ENCODE measurements around the gene ATXN7. TPM values are rescaled to one million over a fixed set of nuclear protein-coding genes. Genes with fewer than 3 reads are reported as not detected.

Gene ATXN7
- total RNA-seq, 8 experiments from 2014 or later: 5.1 to 35.5 (median 10.4) TPM

GRCh38 chr3:64037084-64037483, 173.4 kb downstream of the ATXN7 start:
- H3K4me1 ChIP-seq (replicated peaks in 1 of 2): peaks cover 16 to 29% of the 10 kb centered on the region in 2 donors
- in situ Hi-C loops (cut with MboI; ENCODE audit: low pct_unique_long_range_greater_than_20kb in 2 of 9, low sequenced_read_pairs in 9 of 9, unreplicated experiment in 9 of 9): loop anchor here in 8 of 9 experiments (10.0 to 25.0 kb wide), 9 partner anchors 125 to 450 kb away; no protein-coding TSS in a partner anchor
- H3K4me3 ChIP-seq: no peak overlapping the region
- no peak overlapping the region for H3K27ac ChIP-seq
- no peak for ATAC-seq (replicated peaks in 6 of 8)
- 72 to 100% (median 97%) methylated on average over 2 to 5 of the region's 7 CpGs for WGBS, 10 experiments

GRCh38 chr3:64038253-64038767, 174.6 kb downstream of the ATXN7 start:
- WGBS, 10 experiments: 40 to 80% (median 52%) methylated on average over 1 to 4 of the region's 4 CpGs; no CpG with 5 or more reads in 7 of the 10 experiments
- Histone ChIP-seq H3K4me3 (no peak overlapping the region), H3K4me1 (replicated peaks in 1 of 2) (peaks cover 14 to 26% of the 10 kb centered on the region in 2 donors), H3K27ac (no peak overlapping the region)
- in situ Hi-C loops (cut with MboI; ENCODE audit: low pct_unique_long_range_greater_than_20kb in 2 of 9, low sequenced_read_pairs in 9 of 9, unreplicated experiment in 9 of 9): loop anchor here in 8 of 9 experiments (10.0 to 25.0 kb wide), 9 partner anchors 124 to 449 kb away; no protein-coding TSS in a partner anchor
- peak in 4 of 8 experiments; percentile 26 to 76 (median 64) for ATAC-seq (replicated peaks in 6 of 8)

GRCh38 chr3:64039332-64039731, 175.7 kb downstream of the ATXN7 start:
- H3K4me1 ChIP-seq (replicated peaks in 1 of 2): peaks cover 14 to 26% of the 10 kb centered on the region in 2 donors
- 44 to 93% (median 73%) methylated on average over 1 to 4 of the region's 4 CpGs; no CpG with 5 or more reads in 2 of the 10 experiments for WGBS, 10 experiments
- ATAC-seq (replicated peaks in 6 of 8): peak in 5 of 8 experiments; percentile 34 to 55 (median 45)
- H3K27ac ChIP-seq: no peak overlapping the region
- in situ Hi-C loops (cut with MboI; ENCODE audit: low pct_unique_long_range_greater_than_20kb in 2 of 9, low sequenced_read_pairs in 9 of 9, unreplicated experiment in 9 of 9): loop anchor here in 8 of 9 experiments (10.0 to 25.0 kb wide), 9 partner anchors 123 to 448 kb away; no protein-coding TSS in a partner anchor
- H3K4me3 ChIP-seq: no peak overlapping the region

- 0 to 75% (median 50%) methylated on average over 1 to 5 of the region's 5 CpGs; no CpG with 5 or more reads in 1 of the 10 experiments for WGBS, 10 experiments
- no peak overlapping the region for H3K27ac ChIP-seq
- no peak overlapping the region for H3K4me3 ChIP-seq
- H3K4me1 ChIP-seq (replicated peaks in 1 of 2): peaks cover 14 to 26% of the 10 kb centered on the region in 2 donors
- in situ Hi-C loops (cut with MboI; ENCODE audit: low pct_unique_long_range_greater_than_20kb in 2 of 9, low sequenced_read_pairs in 9 of 9, unreplicated experiment in 9 of 9): loop anchor here in 8 of 9 experiments (10.0 to 25.0 kb wide), 9 partner anchors 122 to 447 kb away; no protein-coding TSS in a partner anchor
- peak in 5 of 8 experiments; percentile 79 to 91 (median 90) for ATAC-seq (replicated peaks in 6 of 8)
These were observed 176.5 kb downstream of the ATXN7 start for GRCh38 chr3:64039981-64040733.

GRCh38 chr3:64042952-64043351, 179.3 kb downstream of the ATXN7 start:
- no peak overlapping the region for H3K4me3 ChIP-seq
- WGBS, 10 experiments: 13 to 100% (median 83%) methylated on average over 1 of the region's 1 CpG; no CpG with 5 or more reads in 3 of the 10 experiments
- H3K27ac ChIP-seq: no peak overlapping the region
- in situ Hi-C loops (cut with MboI; ENCODE audit: low pct_unique_long_range_greater_than_20kb in 2 of 9, low sequenced_read_pairs in 9 of 9, unreplicated experiment in 9 of 9): loop anchor here in 8 of 9 experiments (25.0 kb wide), 6 partner anchors 119 to 444 kb away; no protein-coding TSS in a partner anchor
- H3K4me1 ChIP-seq (replicated peaks in 1 of 2): peaks cover 30 to 41% of the 10 kb centered on the region in 2 donors
- ATAC-seq (replicated peaks in 6 of 8): no peak

GRCh38 chr3:64046592-64046991, 182.9 kb downstream of the ATXN7 start:
- H3K4me3 ChIP-seq: no peak overlapping the region
- peaks cover 33% of the 10 kb centered on the region in 2 donors for H3K4me1 ChIP-seq (replicated peaks in 1 of 2)
- H3K27ac ChIP-seq: no peak overlapping the region
- 58 to 100% (median 89%) methylated on average over 1 to 2 of the region's 3 CpGs; no CpG with 5 or more reads in 2 of the 10 experiments for WGBS, 10 experiments
- in situ Hi-C loops (cut with MboI; ENCODE audit: low pct_unique_long_range_greater_than_20kb in 2 of 9, low sequenced_read_pairs in 9 of 9, unreplicated experiment in 9 of 9): loop anchor here in 8 of 9 experiments (25.0 kb wide), 6 partner anchors 116 to 441 kb away; no protein-coding TSS in a partner anchor
- ATAC-seq (replicated peaks in 6 of 8): no peak

GRCh38 chr3:64046996-64047594, 183.4 kb downstream of the ATXN7 start:
- peaks cover 33% of the 10 kb centered on the region in 2 donors for H3K4me1 ChIP-seq (replicated peaks in 1 of 2)
- ATAC-seq (replicated peaks in 6 of 8): peak in 5 of 8 experiments; percentile 14 to 59 (median 39)
- in situ Hi-C loops (cut with MboI; ENCODE audit: low pct_unique_long_range_greater_than_20kb in 2 of 9, low sequenced_read_pairs in 9 of 9, unreplicated experiment in 9 of 9): loop anchor here in 8 of 9 experiments (25.0 kb wide), 6 partner anchors 115 to 440 kb away; no protein-coding TSS in a partner anchor
- no peak overlapping the region for H3K4me3 ChIP-seq
- 20 to 70% (median 53%) methylated on average over 1 to 5 of the region's 6 CpGs; no CpG with 5 or more reads in 2 of the 10 experiments for WGBS, 10 experiments
- no peak overlapping the region for H3K27ac ChIP-seq

- H3K27ac ChIP-seq: peak overlapping the region in 1 of 2 donors; percentile 54
- H3K4me1 ChIP-seq (replicated peaks in 1 of 2): peaks cover 33% of the 10 kb centered on the region in 2 donors
- in situ Hi-C loops (cut with MboI; ENCODE audit: low pct_unique_long_range_greater_than_20kb in 2 of 9, low sequenced_read_pairs in 9 of 9, unreplicated experiment in 9 of 9): loop anchor here in 8 of 9 experiments (25.0 kb wide), 6 partner anchors 115 to 440 kb away; no protein-coding TSS in a partner anchor
- 16 to 100% (median 49%) methylated on average over 2 to 7 of the region's 7 CpGs; no CpG with 5 or more reads in 1 of the 10 experiments for WGBS, 10 experiments
- peak in 5 of 8 experiments; percentile 67 to 94 (median 83) for ATAC-seq (replicated peaks in 6 of 8)
- H3K4me3 ChIP-seq: no peak overlapping the region
These were observed 184.1 kb downstream of the ATXN7 start for GRCh38 chr3:64047787-64048186.

- H3K4me1 ChIP-seq (replicated peaks in 1 of 2): peaks cover 37 to 38% of the 10 kb centered on the region in 2 donors
- in situ Hi-C loops (cut with MboI; ENCODE audit: low pct_unique_long_range_greater_than_20kb in 2 of 9, low sequenced_read_pairs in 9 of 9, unreplicated experiment in 9 of 9): loop anchor here in 8 of 9 experiments (25.0 kb wide), 6 partner anchors 114 to 439 kb away; no protein-coding TSS in a partner anchor
- H3K27ac ChIP-seq: no peak overlapping the region
- H3K4me3 ChIP-seq: no peak overlapping the region
- no peak for ATAC-seq (replicated peaks in 6 of 8)
- WGBS, 10 experiments: 20 to 67% (median 46%) methylated on average over 1 to 3 of the region's 3 CpGs; no CpG with 5 or more reads in 3 of the 10 experiments
These were observed 185.0 kb downstream of the ATXN7 start for GRCh38 chr3:64048631-64049061.

GRCh38 chr3:64049136-64049535, 185.5 kb downstream of the ATXN7 start:
- in situ Hi-C loops (cut with MboI; ENCODE audit: low pct_unique_long_range_greater_than_20kb in 2 of 9, low sequenced_read_pairs in 9 of 9, unreplicated experiment in 9 of 9): loop anchor here in 8 of 9 experiments (25.0 kb wide), 6 partner anchors 113 to 438 kb away; no protein-coding TSS in a partner anchor
- ATAC-seq (replicated peaks in 6 of 8): peak in 1 of 8 experiments; percentile 38
- WGBS, 10 experiments: 14 to 72% (median 33%) methylated on average over 1 to 3 of the region's 3 CpGs; no CpG with 5 or more reads in 3 of the 10 experiments

GRCh38 chr3:64049832-64050231, 186.2 kb downstream of the ATXN7 start:
- ATAC-seq (replicated peaks in 6 of 8): no peak
- WGBS, 10 experiments: 0 to 90% (median 27%) methylated on average over 1 to 4 of the region's 4 CpGs; no CpG with 5 or more reads in 2 of the 10 experiments
- Histone ChIP-seq H3K4me3 (no peak overlapping the region), H3K27ac (no peak overlapping the region), H3K4me1 (replicated peaks in 1 of 2) (peaks cover 46 to 47% of the 10 kb centered on the region in 2 donors)
- in situ Hi-C loops (cut with MboI; ENCODE audit: low pct_unique_long_range_greater_than_20kb in 2 of 9, low sequenced_read_pairs in 9 of 9, unreplicated experiment in 9 of 9): loop anchor here in 8 of 9 experiments (25.0 kb wide), 6 partner anchors 112 to 437 kb away; no protein-coding TSS in a partner anchor

More at GRCh38 chr3:64049136-64049535, 185.5 kb downstream of the ATXN7 start:
- Histone ChIP-seq H3K27ac (no peak overlapping the region), H3K4me1 (replicated peaks in 1 of 2) (peaks cover 42 to 43% of the 10 kb centered on the region in 2 donors), H3K4me3 (no peak overlapping the region)

All from motor neuron (in vitro differentiated cells).